SK-N-SH treated with all-trans-retinoic acid at 6 μM for 48 hours (cell line): ENCODE results near the gene ZFYVE28.

Experiments
- ESRRG ChIP-seq: fragments of 250-450 bp; sonication (Bioruptor Pico); IDR thresholded peaks from 2 replicates; pipeline ENCODE4 v1.6.1; 2021; ENCODE audit warnings: mild to moderate bottlenecking
- ISL1 ChIP-seq: fragments of 250-450 bp; sonication (Bioruptor Pico); IDR thresholded peaks from 2 replicates; pipeline ENCODE4 v2.1.2; 2022; ENCODE audit warnings: mild to moderate bottlenecking, moderate library complexity
- ZFP30 ChIP-seq: fragments of 450-650 bp; formaldehyde crosslinking; IDR thresholded peaks from 2 replicates; pipeline ENCODE4 v1.5.0; 2022; ENCODE audit warnings: mild to moderate bottlenecking, moderate library complexity
- TF ChIP-seq, protein P1 (sequence below): fragments of 250-450 bp; sonication (Bioruptor Pico); IDR thresholded peaks from 2 replicates; pipeline ENCODE4 v1.5.1; 2020; ENCODE audit warnings: low read depth, mild to moderate bottlenecking, moderate library complexity
- TF ChIP-seq, protein P2 (sequence below): fragments of 250-450 bp; sonication (Bioruptor Pico); IDR thresholded peaks from 2 replicates; pipeline ENCODE4 v1.8.0; 2020; ENCODE audit warnings: mild to moderate bottlenecking, moderate library complexity, borderline replicate concordance
- TF ChIP-seq, protein P3 (sequence below): fragments of 250-450 bp; sonication (Bioruptor Pico); IDR thresholded peaks from 2 replicates; pipeline ENCODE4 v1.5.1; 2021; ENCODE audit warnings: mild to moderate bottlenecking, moderate library complexity

DNA sequence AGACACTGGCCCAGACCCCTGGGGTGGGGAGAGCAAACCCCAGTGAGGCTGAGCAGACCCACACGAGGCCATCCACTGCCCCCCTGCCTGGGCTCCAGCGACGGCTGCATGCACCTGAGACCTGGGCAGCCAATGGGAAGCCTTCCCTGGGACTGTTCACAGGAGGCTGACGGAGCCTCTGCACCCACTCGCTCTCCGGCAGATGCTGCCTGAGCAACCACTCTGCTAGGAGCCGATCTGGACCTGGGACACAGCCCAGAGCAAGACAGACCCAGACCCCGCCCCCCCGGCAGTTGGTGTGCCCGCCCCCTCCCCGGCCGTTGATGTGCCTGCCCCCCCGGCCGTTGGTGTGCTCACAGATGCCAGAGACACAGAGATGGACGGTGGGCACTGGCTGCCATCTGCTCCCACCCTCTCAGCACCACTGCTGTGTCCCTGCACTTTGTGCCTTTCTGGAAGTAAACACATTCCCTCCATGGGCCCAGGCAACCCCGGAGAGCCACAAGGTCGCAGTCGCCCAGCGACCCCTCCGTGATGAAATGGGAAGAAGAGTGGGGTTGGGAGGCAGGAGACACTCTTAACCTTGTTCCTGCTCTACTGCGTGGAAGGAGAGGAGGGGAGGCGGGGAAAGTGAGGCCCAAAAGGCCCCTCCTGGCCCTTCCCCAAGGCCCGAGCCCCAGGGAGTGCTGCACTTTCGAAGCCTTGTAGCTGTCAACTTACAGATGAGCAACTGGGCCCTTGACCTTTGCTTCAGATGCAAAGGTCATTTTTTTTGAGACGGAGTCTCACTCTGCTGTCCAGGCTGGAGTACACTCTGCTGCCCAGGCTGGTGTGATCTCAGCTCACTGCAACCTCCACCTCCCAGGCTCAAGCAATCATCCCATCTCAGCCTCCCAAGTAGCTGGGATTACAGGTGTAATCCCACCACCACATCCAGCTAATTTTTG is 62.0 kb downstream of the ZFYVE28 start:
- TF ChIP-seq ESRRG (no peak), ZFP30 (CRISPR knock-in tag) (no peak), ISL1 (CRISPR knock-in tag) (no peak)
- TF ChIP-seq, protein P1, sequence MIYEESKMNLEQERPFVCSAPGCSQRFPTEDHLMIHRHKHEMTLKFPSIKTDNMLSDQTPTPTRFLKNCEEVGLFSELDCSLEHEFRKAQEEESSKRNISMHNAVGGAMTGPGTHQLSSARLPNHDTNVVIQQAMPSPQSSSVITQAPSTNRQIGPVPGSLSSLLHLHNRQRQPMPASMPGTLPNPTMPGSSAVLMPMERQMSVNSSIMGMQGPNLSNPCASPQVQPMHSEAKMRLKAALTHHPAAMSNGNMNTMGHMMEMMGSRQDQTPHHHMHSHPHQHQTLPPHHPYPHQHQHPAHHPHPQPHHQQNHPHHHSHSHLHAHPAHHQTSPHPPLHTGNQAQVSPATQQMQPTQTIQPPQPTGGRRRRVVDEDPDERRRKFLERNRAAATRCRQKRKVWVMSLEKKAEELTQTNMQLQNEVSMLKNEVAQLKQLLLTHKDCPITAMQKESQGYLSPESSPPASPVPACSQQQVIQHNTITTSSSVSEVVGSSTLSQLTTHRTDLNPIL: no peak
- TF ChIP-seq, protein P2, sequence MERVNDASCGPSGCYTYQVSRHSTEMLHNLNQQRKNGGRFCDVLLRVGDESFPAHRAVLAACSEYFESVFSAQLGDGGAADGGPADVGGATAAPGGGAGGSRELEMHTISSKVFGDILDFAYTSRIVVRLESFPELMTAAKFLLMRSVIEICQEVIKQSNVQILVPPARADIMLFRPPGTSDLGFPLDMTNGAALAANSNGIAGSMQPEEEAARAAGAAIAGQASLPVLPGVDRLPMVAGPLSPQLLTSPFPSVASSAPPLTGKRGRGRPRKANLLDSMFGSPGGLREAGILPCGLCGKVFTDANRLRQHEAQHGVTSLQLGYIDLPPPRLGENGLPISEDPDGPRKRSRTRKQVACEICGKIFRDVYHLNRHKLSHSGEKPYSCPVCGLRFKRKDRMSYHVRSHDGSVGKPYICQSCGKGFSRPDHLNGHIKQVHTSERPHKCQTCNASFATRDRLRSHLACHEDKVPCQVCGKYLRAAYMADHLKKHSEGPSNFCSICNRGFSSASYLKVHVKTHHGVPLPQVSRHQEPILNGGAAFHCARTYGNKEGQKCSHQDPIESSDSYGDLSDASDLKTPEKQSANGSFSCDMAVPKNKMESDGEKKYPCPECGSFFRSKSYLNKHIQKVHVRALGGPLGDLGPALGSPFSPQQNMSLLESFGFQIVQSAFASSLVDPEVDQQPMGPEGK (CRISPR knock-in tag): no peak
- TF ChIP-seq, protein P3, sequence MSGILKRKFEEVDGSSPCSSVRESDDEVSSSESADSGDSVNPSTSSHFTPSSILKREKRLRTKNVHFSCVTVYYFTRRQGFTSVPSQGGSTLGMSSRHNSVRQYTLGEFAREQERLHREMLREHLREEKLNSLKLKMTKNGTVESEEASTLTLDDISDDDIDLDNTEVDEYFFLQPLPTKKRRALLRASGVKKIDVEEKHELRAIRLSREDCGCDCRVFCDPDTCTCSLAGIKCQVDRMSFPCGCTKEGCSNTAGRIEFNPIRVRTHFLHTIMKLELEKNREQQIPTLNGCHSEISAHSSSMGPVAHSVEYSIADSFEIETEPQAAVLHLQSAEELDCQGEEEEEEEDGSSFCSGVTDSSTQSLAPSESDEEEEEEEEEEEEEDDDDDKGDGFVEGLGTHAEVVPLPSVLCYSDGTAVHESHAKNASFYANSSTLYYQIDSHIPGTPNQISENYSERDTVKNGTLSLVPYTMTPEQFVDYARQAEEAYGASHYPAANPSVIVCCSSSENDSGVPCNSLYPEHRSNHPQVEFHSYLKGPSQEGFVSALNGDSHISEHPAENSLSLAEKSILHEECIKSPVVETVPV: no peak
